SK-N-SH treated with all-trans-retinoic acid at 6 μM for 48 hours (cell line): ENCODE measurements around the gene FRYL.

ENCODE experiments used
- ARNTL ChIP-seq: fragments of 450-650 bp; formaldehyde crosslinking; IDR thresholded peaks from 2 replicates; pipeline ENCODE4 v1.5.0; 2020; ENCODE audit warnings: low read depth, mild to moderate bottlenecking, moderate library complexity, borderline replicate concordance
- BACH2 ChIP-seq: fragments of 250-450 bp; sonication (Bioruptor Pico); IDR thresholded peaks from 2 replicates; pipeline ENCODE4 v1.9.0; 2021; ENCODE audit warnings: mild to moderate bottlenecking, borderline replicate concordance
- ESRRG ChIP-seq: fragments of 250-450 bp; sonication (Bioruptor Pico); IDR thresholded peaks from 2 replicates; pipeline ENCODE4 v1.6.1; 2021; ENCODE audit warnings: mild to moderate bottlenecking
- ISL1 ChIP-seq: fragments of 250-450 bp; sonication (Bioruptor Pico); IDR thresholded peaks from 2 replicates; pipeline ENCODE4 v2.1.2; 2022; ENCODE audit warnings: mild to moderate bottlenecking, moderate library complexity
- PPARA ChIP-seq: fragments of 250-450 bp; sonication (Bioruptor Pico); IDR thresholded peaks from 2 replicates; pipeline ENCODE4 v1.5.0; 2020; ENCODE audit warnings: mild to moderate bottlenecking, borderline replicate concordance
- RARB ChIP-seq: fragments of 250-450 bp; sonication (Bioruptor Pico); IDR thresholded peaks from 2 replicates; pipeline ENCODE4 v1.8.0; 2021; ENCODE audit warnings: mild to moderate bottlenecking, moderate library complexity
- TOX ChIP-seq: fragments of 250-450 bp; sonication (Bioruptor Pico); IDR thresholded peaks from 2 replicates; pipeline ENCODE4 v1.8.0; 2021; ENCODE audit warnings: mild to moderate bottlenecking, moderate library complexity, borderline replicate concordance
- ZC3H10 ChIP-seq: fragments of 250-450 bp; sonication (Bioruptor Pico); IDR thresholded peaks from 2 replicates; pipeline ENCODE4 v1.5.1; 2021; ENCODE audit warnings: mild to moderate bottlenecking, moderate library complexity
- ZFP3 ChIP-seq: fragments of 250-450 bp; sonication (Bioruptor Pico); IDR thresholded peaks from 2 replicates; pipeline ENCODE4 v1.5.0; 2020; ENCODE audit warnings: mild to moderate bottlenecking, moderate library complexity
- ZFP30 ChIP-seq: fragments of 450-650 bp; formaldehyde crosslinking; IDR thresholded peaks from 2 replicates; pipeline ENCODE4 v1.5.0; 2022; ENCODE audit warnings: mild to moderate bottlenecking, moderate library complexity
- ZNF70 ChIP-seq: fragments of 450-650 bp; formaldehyde crosslinking; IDR thresholded peaks from 2 replicates; pipeline ENCODE4 v1.5.0; 2020; ENCODE audit warnings: mild to moderate bottlenecking, moderate library complexity
- ZNF8 ChIP-seq: fragments of 450-650 bp; formaldehyde crosslinking; IDR thresholded peaks from 2 replicates; pipeline ENCODE4 v1.5.0; 2020; ENCODE audit warnings: mild to moderate bottlenecking, moderate library complexity
- TF ChIP-seq, protein P1 (sequence below): fragments of 250-450 bp; sonication (Bioruptor Pico); IDR thresholded peaks from 2 replicates; pipeline ENCODE4 v1.5.1; 2020; ENCODE audit warnings: low read depth, mild to moderate bottlenecking, moderate library complexity
- TF ChIP-seq, protein P2 (sequence below): fragments of 250-450 bp; sonication (Bioruptor Pico); IDR thresholded peaks from 2 replicates; pipeline ENCODE4 v1.5.0; 2020; ENCODE audit warnings: mild to moderate bottlenecking, moderate library complexity

DNA sequence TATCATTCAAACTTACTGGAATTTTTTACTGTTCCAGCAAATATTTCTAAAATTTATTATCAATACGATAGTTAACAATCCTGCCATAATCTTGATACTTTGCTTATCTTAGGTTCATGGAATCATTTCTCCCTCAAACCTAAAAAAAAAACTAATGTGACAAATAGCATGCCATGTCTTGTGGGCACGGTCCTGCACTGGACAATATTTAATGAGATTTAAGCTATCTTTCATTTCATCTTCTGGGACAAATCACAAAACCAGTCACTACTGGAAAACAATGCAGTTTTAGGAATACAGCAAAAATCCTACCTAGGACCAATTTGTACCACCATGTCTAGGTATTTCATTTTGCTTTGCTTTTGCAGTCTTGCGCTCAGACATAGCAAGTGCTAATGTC, 93.7 kb downstream of the FRYL start:
- no peak for TF ChIP-seq ZFP3 (CRISPR knock-in tag)
- TF ChIP-seq ZNF70 (CRISPR knock-in tag): no peak
- TF ChIP-seq ESRRG (CRISPR knock-in tag): no peak
- no peak for TF ChIP-seq TOX (CRISPR knock-in tag)
- no peak for TF ChIP-seq RARB
- TF ChIP-seq ARNTL (CRISPR knock-in tag): no peak
- no peak for TF ChIP-seq ZC3H10 (CRISPR knock-in tag)
- no peak for TF ChIP-seq BACH2 (CRISPR knock-in tag)
- TF ChIP-seq ISL1 (CRISPR knock-in tag): no peak
- TF ChIP-seq ZFP30 (CRISPR knock-in tag): no peak
- TF ChIP-seq PPARA: no peak
- TF ChIP-seq, protein P1, sequence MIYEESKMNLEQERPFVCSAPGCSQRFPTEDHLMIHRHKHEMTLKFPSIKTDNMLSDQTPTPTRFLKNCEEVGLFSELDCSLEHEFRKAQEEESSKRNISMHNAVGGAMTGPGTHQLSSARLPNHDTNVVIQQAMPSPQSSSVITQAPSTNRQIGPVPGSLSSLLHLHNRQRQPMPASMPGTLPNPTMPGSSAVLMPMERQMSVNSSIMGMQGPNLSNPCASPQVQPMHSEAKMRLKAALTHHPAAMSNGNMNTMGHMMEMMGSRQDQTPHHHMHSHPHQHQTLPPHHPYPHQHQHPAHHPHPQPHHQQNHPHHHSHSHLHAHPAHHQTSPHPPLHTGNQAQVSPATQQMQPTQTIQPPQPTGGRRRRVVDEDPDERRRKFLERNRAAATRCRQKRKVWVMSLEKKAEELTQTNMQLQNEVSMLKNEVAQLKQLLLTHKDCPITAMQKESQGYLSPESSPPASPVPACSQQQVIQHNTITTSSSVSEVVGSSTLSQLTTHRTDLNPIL (CRISPR knock-in tag): no peak
- TF ChIP-seq, protein P2, sequence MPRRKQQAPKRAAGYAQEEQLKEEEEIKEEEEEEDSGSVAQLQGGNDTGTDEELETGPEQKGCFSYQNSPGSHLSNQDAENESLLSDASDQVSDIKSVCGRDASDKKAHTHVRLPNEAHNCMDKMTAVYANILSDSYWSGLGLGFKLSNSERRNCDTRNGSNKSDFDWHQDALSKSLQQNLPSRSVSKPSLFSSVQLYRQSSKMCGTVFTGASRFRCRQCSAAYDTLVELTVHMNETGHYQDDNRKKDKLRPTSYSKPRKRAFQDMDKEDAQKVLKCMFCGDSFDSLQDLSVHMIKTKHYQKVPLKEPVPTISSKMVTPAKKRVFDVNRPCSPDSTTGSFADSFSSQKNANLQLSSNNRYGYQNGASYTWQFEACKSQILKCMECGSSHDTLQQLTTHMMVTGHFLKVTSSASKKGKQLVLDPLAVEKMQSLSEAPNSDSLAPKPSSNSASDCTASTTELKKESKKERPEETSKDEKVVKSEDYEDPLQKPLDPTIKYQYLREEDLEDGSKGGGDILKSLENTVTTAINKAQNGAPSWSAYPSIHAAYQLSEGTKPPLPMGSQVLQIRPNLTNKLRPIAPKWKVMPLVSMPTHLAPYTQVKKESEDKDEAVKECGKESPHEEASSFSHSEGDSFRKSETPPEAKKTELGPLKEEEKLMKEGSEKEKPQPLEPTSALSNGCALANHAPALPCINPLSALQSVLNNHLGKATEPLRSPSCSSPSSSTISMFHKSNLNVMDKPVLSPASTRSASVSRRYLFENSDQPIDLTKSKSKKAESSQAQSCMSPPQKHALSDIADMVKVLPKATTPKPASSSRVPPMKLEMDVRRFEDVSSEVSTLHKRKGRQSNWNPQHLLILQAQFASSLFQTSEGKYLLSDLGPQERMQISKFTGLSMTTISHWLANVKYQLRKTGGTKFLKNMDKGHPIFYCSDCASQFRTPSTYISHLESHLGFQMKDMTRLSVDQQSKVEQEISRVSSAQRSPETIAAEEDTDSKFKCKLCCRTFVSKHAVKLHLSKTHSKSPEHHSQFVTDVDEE (CRISPR knock-in tag): no peak
- TF ChIP-seq ZNF8 (CRISPR knock-in tag): no peak
